Keratinocyte (primary cell): Measurements from ENCODE around the gene MAP1LC3A.

Experiments used
- CTCF ChIP-seq, 3 experiments: IDR thresholded peaks in 1 of 3; conservative IDR thresholded peaks in 1 of 3; optimal IDR thresholded peaks in 1 of 3; 2 replicates in 2 of 3; 3 replicates in 1 of 3; pipeline versions ENCODE3 to v1.5.1; 2011; ENCODE audit warnings: low read length in 3 of 3, mild to moderate bottlenecking in 3 of 3, moderate library complexity in 2 of 3, control low read depth in 1 of 3, inconsistent platforms in 1 of 3; ENCODE audit not compliant: insufficient read depth in 2 of 3; ENCODE audit errors: extremely low read depth in 1 of 3
- EZH2 ChIP-seq: IDR thresholded peaks from one replicate; pipeline ENCODE4 v1.6.1; 2012; ENCODE audit warnings: inconsistent platforms, mild to moderate bottlenecking, low read length, moderate library complexity

GRCh38 chr20:34566978-34567891 lies 8.7 kb downstream of the MAP1LC3A start:
- TF ChIP-seq CTCF (optimal IDR thresholded peaks at IDR 0.05 in 1 of 3, IDR thresholded peaks at IDR 0.05 in 1 of 3, conservative IDR thresholded peaks at IDR 0.05 in 1 of 3; ENCODE audit: extremely low read depth in 1 of 3, insufficient read depth in 2 of 3, low read length in 3 of 3), result no peak
- no peak for TF ChIP-seq EZH2
